CD14-positive monocyte (primary cell): ENCODE results near the gene TLR10. TPM values are rescaled to one million over a fixed set of nuclear protein-coding genes. Genes with fewer than 3 reads are reported as not detected.
A peak's percentile ranks its signal among the peaks of the same experiment; 100 is the strongest.

Experiments
- DNase-seq, 3 donors: peaks; one replicate each; pipeline ENCODE4 v3.0.0-alpha.2; 2011 to 2022
- H2AFZ ChIP-seq: 2 replicates; pipeline ENCODE4 v1.6.0; 2012; ENCODE audit warnings: mild to moderate bottlenecking, low read depth, low read length, inconsistent platforms; ENCODE audit not compliant: insufficient read depth, poor library complexity, severe bottlenecking
- H3K27ac ChIP-seq, 2 donors: 1 replicate in 1 of 2; 2 replicates in 1 of 2; pipeline ENCODE4 v1.5.1; 2012 to 2013; ENCODE audit warnings: low read length in 2 of 2, control low read depth in 1 of 2, inconsistent platforms in 1 of 2, low read depth in 1 of 2, mild to moderate bottlenecking in 1 of 2
- H3K27me3 ChIP-seq, 2 donors: one replicate each; pipeline versions ENCODE4 v1.6.0 to v1.6.1; 2011 to 2013; ENCODE audit warnings: low read length in 2 of 2; ENCODE audit not compliant: control insufficient read depth in 2 of 2, insufficient read depth in 2 of 2
- H3K36me3 ChIP-seq, 2 donors: replicated peaks in 1 of 2; 1 replicate in 1 of 2; 2 replicates in 1 of 2; pipeline versions ENCODE4 v1.5.1 to v1.6.1; 2012 to 2013; ENCODE audit warnings: low read length in 2 of 2, control low read depth in 1 of 2, inconsistent platforms in 1 of 2, mild to moderate bottlenecking in 1 of 2; ENCODE audit not compliant: insufficient read depth in 2 of 2, control insufficient read depth in 1 of 2
- H3K4me1 ChIP-seq, 2 donors: 1 replicate in 1 of 2; 2 replicates in 1 of 2; pipeline versions ENCODE4 v1.5.1 to v1.6.1; 2012 to 2013; ENCODE audit warnings: low read length in 2 of 2, control low read depth in 1 of 2, inconsistent platforms in 1 of 2, mild to moderate bottlenecking in 1 of 2, moderate library complexity in 1 of 2; ENCODE audit not compliant: insufficient read depth in 2 of 2, control insufficient read depth in 1 of 2
- H3K4me2 ChIP-seq: replicated peaks from 2 replicates; pipeline ENCODE3; 2012; ENCODE audit warnings: low read length, moderate library complexity, mild to moderate bottlenecking; ENCODE audit not compliant: poor library complexity, severe bottlenecking; ENCODE audit errors: extremely low read depth
- H3K4me3 ChIP-seq, 3 experiments: fragments of 200-600 bp in 1 of 3; sonication (generic) in 1 of 3; replicated peaks in 1 of 3; 1 replicate in 2 of 3; 2 replicates in 1 of 3; pipeline ENCODE4 v1.5.1; 2011 to 2013; ENCODE audit warnings: low read length in 3 of 3, mild to moderate bottlenecking in 3 of 3, control low read depth in 2 of 3, low read depth in 2 of 3, inconsistent platforms in 1 of 3, moderate library complexity in 1 of 3
- H3K79me2 ChIP-seq: 2 replicates; pipeline ENCODE4 v1.6.0; 2012; ENCODE audit warnings: mild to moderate bottlenecking, control low read depth, inconsistent platforms, low read length, moderate library complexity; ENCODE audit not compliant: insufficient read depth
- H3K9ac ChIP-seq: 2 replicates; pipeline ENCODE4 v1.6.0; 2017; ENCODE audit warnings: low read length, mild to moderate bottlenecking; ENCODE audit not compliant: insufficient read depth, poor library complexity, severe bottlenecking
- H3K9me3 ChIP-seq, 2 donors: replicated peaks in 1 of 2; 1 replicate in 1 of 2; 2 replicates in 1 of 2; pipeline versions ENCODE4 v1.5.1 to v1.6.1; 2012 to 2013; ENCODE audit warnings: low read length in 2 of 2, control low read depth in 1 of 2; ENCODE audit not compliant: control insufficient read depth in 1 of 2, insufficient read depth in 1 of 2
- H4K20me1 ChIP-seq: 2 replicates; pipeline ENCODE4 v1.6.0; 2012; ENCODE audit warnings: mild to moderate bottlenecking, low read length, control low read depth, moderate library complexity; ENCODE audit not compliant: insufficient read depth
- H3K27ac Mint-ChIP-seq, 7 donors: one replicate each; pipeline ENCODE4 v1.8.0; 2020; ENCODE audit warnings: mild to moderate bottlenecking in 7 of 7, mixed read lengths in 7 of 7, moderate library complexity in 6 of 7, inconsistent platforms in 2 of 7
- H3K27me3 Mint-ChIP-seq, 3 donors: one replicate each; pipeline ENCODE4 v1.8.0; 2021 to 2022; ENCODE audit warnings: low read depth in 3 of 3, mild to moderate bottlenecking in 3 of 3, mixed read lengths in 3 of 3, moderate library complexity in 3 of 3, inconsistent platforms in 1 of 3
- H3K36me3 Mint-ChIP-seq, 2 donors: one replicate each; pipeline ENCODE4 v1.8.0; 2020; ENCODE audit warnings: mixed read lengths in 2 of 2, inconsistent platforms in 1 of 2, mild to moderate bottlenecking in 1 of 2
- H3K4me1 Mint-ChIP-seq: one replicate; pipeline ENCODE4 v1.8.0; 2020; ENCODE audit warnings: mild to moderate bottlenecking, mixed read lengths
- H3K4me3 Mint-ChIP-seq, 2 donors: one replicate each; pipeline ENCODE4 v1.8.0; 2020; ENCODE audit warnings: mild to moderate bottlenecking in 2 of 2, mixed read lengths in 2 of 2, moderate library complexity in 1 of 2
- H3K9me3 Mint-ChIP-seq, 7 donors: one replicate each; pipeline ENCODE4 v1.8.0; 2020 to 2022; ENCODE audit warnings: mixed read lengths in 7 of 7, mild to moderate bottlenecking in 6 of 7, moderate library complexity in 6 of 7, inconsistent platforms in 2 of 7
- WGBS: methylation state at CpG from one replicate; pipeline ENCODE4 v1.1.5; 2013; ENCODE audit warnings: missing lambda C conversion rate; ENCODE audit not compliant: insufficient coverage; 5-methylcytosine and 5-hydroxymethylcytosine counted together
- intact Hi-C, 2 donors: fragments of 100-400 bp; cut with micrococcal nuclease; formaldehyde crosslinking; loops; one replicate each; pipeline versions ENCODE4 v1.15.0 to v1.15.1; 2023
- polyA plus RNA-seq, 3 donors: library from polyadenylated mRNA; depleted of rRNA in 1 of 3; unstranded in 2 of 3; stranded (reverse) in 1 of 3; fragments of 300-500 nt in 2 of 3; fragments of >200 nt in 1 of 3; fragmentation: Illumina TruSeq in 2 of 3; gene quantifications; 1 replicate in 2 of 3; 2 replicates in 1 of 3; pipeline ENCODE4 v1.2.3, GENCODE V29; 2012 to 2021
- TF ChIP-seq, protein P1 (sequence below): fragments of 200-600 bp; IDR thresholded peaks from one replicate; pipeline ENCODE4 v1.8.0; 2022; ENCODE audit warnings: antibody characterized with exemption, mild to moderate bottlenecking

TLR10 gene
- polyA plus RNA-seq, 3 donors, result 1.1 to 1.2 (median 1.1) TPM

DNA sequence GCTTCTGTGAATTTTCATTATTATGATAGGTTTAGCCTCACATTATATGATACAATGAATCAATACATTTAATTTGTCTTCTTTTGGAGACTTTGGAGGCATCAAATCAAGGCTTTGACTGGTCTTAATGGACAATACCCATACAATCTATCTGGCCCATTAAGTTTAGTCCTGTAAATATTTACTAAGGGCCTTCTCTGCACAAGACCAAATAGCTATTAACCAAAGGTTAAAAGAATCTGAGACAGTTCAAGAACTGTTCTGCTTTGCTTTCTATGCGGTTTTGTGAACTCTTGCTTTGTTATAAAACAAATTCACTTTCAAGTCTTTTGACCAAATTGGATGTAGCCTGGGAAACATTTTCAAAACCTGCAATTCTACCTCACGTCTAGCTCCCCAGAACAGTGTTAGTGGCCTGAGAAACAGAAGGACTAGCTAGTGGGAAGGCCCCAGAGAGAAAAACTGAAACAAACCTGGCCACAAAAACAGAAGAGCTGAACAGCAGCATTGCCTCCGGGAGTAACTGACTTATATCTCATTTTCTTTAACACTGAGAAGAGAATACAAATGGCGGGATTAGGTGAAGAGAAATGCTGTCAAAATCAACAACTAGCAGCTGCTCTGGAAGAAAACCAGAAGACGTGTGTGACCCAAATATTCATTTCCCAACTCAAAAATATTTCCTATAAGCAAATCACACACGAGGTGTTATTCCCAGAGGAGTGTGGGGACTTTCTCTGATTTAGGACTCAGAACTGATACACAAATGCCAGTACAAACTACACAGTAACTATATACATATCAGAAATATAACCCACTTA is 21.3 kb upstream of the TLR10 start:
- Mint-ChIP-seq H3K4me1 (peaks cover 63% of the 10 kb centered on the region), H3K9me3 (peaks cover 0 to 18% (median 9%) of the 10 kb centered on the region in 7 donors), H3K4me3 (peak overlapping the region; percentile 83 to 95), H3K36me3 (peaks cover 40 to 43% of the 10 kb centered on the region in 2 donors), H3K27ac (peak overlapping the region; percentile 90 to 97 (median 95)), H3K27me3 (no peaks in the 10 kb centered on the region)
- peaks cover 38 to 43% of the 10 kb centered on the region in 2 donors for H3K36me3 ChIP-seq
- no CpG with 5 or more reads among the region's 6 CpGs for WGBS
- H3K4me3 ChIP-seq, result peak overlapping the region; percentile 66 to 100 (median 98)
- H4K20me1 ChIP-seq, result peaks cover 36% of the 10 kb centered on the region
- no peaks in the 10 kb centered on the region for H3K27me3 ChIP-seq
- TF ChIP-seq, protein P1, sequence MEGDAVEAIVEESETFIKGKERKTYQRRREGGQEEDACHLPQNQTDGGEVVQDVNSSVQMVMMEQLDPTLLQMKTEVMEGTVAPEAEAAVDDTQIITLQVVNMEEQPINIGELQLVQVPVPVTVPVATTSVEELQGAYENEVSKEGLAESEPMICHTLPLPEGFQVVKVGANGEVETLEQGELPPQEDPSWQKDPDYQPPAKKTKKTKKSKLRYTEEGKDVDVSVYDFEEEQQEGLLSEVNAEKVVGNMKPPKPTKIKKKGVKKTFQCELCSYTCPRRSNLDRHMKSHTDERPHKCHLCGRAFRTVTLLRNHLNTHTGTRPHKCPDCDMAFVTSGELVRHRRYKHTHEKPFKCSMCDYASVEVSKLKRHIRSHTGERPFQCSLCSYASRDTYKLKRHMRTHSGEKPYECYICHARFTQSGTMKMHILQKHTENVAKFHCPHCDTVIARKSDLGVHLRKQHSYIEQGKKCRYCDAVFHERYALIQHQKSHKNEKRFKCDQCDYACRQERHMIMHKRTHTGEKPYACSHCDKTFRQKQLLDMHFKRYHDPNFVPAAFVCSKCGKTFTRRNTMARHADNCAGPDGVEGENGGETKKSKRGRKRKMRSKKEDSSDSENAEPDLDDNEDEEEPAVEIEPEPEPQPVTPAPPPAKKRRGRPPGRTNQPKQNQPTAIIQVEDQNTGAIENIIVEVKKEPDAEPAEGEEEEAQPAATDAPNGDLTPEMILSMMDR, result no peak
- H3K9ac ChIP-seq, result peak overlapping the region; percentile 78
- peaks cover 59 to 72% of the 10 kb centered on the region in 2 donors for H3K4me1 ChIP-seq
- peak overlapping the region; percentile 63 for H2AFZ ChIP-seq
- peaks cover 3 to 14% of the 10 kb centered on the region in 2 donors for H3K9me3 ChIP-seq
- no peak for DNase-seq
- H3K4me2 ChIP-seq, result peak overlapping the region; percentile 85
- intact Hi-C loops, result loop anchor here (1.0 to 10.0 kb wide), 3 partner anchors 43 to 53 kb away; partner anchors contain the start of gene TLR6 (in 1 of the 2)
- H3K79me2 ChIP-seq, result peaks cover 60% of the 10 kb centered on the region
- peak overlapping the region in 1 of 2 donors; percentile 89 for H3K27ac ChIP-seq

DNA sequence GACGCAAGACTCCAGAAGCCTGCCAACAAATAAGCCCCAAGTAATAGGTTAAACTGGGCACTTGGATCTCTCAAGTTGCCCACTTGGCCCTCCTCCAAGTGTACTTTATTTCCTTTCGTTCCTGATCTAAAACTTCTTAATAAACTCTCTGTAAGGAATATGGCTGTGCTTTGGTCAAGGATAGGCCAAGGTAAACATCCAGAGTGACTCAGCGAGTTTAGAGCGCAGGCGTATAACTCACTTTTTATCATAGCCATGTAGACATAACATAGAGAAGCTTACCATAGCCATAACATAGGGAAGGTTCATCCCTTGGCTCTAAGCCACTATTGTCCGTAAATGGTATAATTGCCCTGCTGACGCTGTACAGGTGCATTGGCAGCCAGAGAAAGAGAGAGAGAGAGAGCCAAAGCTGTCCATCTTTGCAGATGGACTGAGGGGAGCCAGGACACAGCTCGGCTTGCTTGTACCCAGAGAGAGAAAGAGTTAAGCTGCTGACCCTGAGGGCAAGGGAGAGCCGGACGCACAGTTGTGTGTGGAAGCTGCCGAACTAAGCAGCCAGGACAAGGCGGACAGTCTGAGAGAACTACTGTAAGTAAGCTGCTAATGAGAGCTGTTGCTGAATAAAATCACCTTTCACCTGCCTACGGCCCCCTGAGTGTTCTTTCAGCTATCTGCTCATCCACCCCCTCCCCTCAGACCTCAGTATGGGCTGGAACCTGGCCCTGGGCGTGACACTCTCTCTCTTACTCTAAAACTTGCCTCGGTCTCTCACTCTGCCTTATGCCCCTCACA is 20.0 kb upstream of the TLR10 start:
- peaks cover 63% of the 10 kb centered on the region for H3K4me1 Mint-ChIP-seq
- Histone ChIP-seq H3K4me2 (peak overlapping the region; percentile 85), H3K36me3 (peaks cover 51 to 56% of the 10 kb centered on the region in 2 donors), H3K79me2 (peaks cover 73% of the 10 kb centered on the region), H3K27me3 (no peaks in the 10 kb centered on the region), H2AFZ (no peak overlapping the region), H4K20me1 (peaks cover 44% of the 10 kb centered on the region), H3K4me3 (peak overlapping the region; percentile 66 to 100 (median 98)), H3K27ac (peak overlapping the region; percentile 58 to 89), H3K9me3 (peaks cover 3 to 27% of the 10 kb centered on the region in 2 donors), H3K4me1 (peaks cover 58 to 70% of the 10 kb centered on the region in 2 donors), H3K9ac (peak overlapping the region; percentile 78)
- peaks cover 52 to 56% of the 10 kb centered on the region in 2 donors for H3K36me3 Mint-ChIP-seq
- H3K9me3 Mint-ChIP-seq, result peaks cover 0 to 19% (median 11%) of the 10 kb centered on the region in 7 donors
- no peak for DNase-seq
- peak overlapping the region; percentile 83 to 95 for H3K4me3 Mint-ChIP-seq
- WGBS, result 99% methylated on average over 9 of the region's 15 CpGs
- H3K27ac Mint-ChIP-seq, result peak overlapping the region; percentile 80 to 97 (median 87)
- TF ChIP-seq, protein P1, result no peak
- no peaks in the 10 kb centered on the region for H3K27me3 Mint-ChIP-seq
- intact Hi-C loops, result loop anchor here (5.0 to 10.0 kb wide), 2 partner anchors 48 to 55 kb away; partner anchors contain the start of gene TLR6 (in 1 of the 2)
